ENCODE measurements around the gene TCFL5.

Gene TCFL5

GRCh38 chr20:62861726-62862336, at the start of gene TCFL5:
TSS of gene TCFL5 (minus strand) at chr20:62861822. CDS start at chr20:62861670, 152 bp downstream.
- DNase-seq (ENCODE audit: low spot score): peak; percentile 89

DNA sequence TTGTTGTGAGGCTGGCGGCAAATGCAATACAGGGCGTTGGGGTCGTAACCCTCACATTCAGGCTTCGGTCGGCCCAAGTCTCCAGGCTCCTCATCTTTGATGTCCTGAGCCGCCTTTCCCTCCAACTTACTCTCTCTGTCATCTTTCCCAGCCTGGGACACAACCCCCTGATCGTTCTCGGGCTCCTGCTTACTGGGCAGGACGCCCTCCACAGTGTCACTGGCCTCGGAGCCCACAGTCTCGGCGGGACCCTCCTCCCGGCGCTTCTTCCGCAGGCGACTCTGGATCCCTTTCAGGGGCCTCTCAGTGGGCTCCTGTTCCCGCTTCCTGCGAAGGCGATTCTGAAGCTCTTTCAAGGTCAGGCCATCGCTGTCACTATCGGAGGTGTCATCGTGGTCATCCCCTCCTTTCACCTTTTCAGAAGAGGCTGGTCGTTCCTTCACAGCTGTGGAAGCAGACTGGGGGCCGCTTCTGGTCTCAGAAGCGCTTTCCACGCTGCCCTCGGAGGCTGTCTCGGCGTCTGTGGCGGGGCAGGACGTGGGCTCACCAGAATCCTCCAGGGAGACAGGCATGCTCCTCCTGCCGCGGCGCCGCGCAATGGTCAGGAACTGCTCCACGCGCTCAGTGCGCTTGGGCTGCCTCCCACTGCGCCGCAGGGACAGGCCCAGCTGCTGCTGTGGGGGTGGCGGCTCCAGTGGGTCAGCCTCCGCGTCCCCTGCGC, 49.3 kb upstream of the TCFL5 start:
- DNase-seq (ENCODE audit: low spot score): no peak

DNA sequence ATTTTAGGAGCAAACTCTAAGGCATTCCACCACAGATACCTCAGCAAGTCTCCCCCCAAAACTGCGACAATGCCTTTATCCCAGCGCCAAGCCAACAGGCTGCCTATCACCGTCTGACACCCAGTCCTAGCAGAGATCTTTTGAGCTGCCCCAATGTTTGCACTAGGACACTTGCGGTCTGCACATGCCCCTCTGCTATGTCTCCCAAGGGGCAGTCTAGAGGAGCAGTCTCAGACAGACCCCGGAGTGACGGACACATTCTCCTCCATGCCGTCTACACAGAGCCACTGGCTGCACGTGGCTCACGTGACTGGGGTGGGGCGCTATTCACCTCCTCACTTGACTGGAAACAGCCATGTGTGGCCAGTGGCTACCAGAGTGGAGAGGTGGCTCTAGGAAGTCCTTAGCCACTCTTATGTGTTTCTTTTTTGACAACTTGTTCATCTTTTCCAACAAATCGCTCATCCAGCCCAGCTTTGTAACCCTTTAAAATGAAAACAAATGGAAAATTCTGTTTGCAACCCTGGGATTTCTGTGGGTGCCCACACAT, 48.7 kb upstream of the TCFL5 start:
- no peak for DNase-seq (ENCODE audit: low spot score)

- no peak for DNase-seq (ENCODE audit: low spot score)
Measured at GRCh38 chr20:62908971-62909791, 47.6 kb upstream of the TCFL5 start.

DNA sequence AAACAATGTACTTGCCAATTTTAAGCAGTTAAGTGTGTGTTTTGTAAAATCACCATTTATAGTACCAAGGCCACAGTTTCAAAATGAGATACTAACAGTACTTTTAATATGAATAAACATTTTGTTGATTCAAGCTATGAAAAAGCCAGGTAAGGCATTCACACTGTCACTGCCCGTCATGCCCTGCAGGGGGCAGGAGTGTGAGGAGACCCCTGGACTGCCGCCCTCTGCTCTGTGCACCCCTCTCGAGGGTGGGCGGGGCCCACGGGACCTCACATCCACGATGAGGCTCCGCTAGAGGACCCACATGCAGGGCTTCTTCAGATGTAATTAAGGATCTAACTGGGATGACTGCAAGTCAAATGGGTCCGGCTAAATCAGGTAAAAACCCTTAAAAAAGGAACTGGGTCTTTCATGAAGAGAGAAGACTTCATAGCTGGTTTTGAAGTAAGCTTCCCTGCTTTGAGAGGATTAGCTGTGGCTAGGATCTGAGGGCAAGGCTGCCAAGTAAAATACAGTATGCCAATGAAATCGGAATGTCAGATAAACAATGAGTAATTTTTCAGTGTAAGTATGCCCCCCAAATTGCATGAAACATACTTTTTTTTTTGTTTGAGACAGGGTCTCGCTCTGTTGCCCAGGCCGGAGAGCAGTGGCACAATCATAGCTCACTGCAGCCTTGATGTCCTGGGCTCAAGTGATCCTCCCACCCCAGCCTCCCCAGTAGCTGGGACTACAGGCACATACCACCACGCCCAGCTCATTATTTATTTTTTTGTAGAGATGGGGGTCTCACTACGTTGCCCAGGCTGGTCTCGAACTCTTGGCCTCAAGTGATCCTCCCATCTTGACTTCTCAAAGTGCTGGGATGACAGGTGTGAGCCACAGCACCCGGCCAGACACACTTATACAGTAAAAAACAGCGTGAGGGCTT, 46.0 kb upstream of the TCFL5 start:
- no peak for DNase-seq (ENCODE audit: low spot score)

DNA sequence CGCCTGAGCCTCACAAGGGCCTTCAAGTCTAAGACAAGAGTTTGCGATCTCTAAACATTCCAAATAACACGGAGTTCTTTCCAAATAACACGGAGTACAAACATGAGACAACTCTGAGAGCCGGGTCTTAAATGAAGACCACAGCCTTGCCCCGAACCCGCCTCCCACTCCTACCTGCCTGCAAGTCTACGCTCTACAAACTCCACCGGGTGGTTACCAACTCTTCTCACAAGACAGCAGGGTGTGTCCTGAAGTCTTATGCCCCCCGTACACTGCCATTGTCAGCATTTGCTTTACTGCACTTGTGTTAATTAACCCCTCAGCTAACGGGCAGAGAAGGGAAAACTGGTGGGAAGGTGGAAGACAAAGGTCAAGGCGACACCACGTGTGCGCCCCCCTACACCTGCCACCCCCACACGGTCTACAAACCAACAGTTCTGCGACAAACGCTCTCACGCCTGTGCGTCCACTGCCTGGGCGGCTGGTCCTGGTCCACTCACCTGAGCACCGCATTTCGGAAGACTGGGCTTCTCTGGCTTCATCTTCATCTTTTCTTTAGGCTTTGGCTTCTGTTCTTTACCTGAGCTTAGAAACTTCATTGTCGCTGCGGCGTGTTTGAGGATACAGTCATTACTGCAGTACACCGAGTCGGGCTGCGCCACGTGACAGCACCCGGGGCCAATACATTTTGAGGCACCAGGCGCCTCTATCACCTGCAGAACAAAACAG, 45.2 kb upstream of the TCFL5 start:
- no peak for DNase-seq (ENCODE audit: low spot score)

GRCh38 chr20:62906209-62906608, 44.6 kb upstream of the TCFL5 start:
- no peak for DNase-seq (ENCODE audit: low spot score)

DNA sequence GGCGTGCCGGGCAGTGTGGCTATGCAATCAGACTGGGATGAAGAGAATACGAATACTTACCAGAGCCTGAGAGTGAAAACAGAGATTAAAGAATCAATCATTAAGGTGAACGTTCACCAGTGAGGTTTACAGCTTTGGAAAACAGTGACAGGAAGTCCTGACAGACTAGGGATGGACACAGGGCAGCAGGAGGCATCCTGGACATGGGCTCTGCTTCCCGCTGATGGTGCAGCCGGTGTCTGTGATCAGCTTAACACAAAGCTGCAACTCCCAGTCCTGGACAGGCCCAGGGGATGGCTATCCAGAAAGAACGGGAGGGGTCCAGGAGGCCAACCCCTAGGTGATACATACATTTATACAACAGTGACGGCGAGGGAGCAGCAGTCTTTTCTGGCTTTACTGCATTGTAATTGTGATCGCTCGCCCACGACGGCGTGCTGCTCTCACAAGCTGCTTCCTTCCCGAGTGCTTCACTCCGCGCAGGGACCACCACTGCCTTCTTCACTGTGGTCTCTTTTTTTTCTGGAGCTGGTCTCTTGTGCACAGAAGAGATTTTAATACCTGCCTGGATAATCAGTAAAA, 44.0 kb upstream of the TCFL5 start:
- no peak for DNase-seq (ENCODE audit: low spot score)

DNA sequence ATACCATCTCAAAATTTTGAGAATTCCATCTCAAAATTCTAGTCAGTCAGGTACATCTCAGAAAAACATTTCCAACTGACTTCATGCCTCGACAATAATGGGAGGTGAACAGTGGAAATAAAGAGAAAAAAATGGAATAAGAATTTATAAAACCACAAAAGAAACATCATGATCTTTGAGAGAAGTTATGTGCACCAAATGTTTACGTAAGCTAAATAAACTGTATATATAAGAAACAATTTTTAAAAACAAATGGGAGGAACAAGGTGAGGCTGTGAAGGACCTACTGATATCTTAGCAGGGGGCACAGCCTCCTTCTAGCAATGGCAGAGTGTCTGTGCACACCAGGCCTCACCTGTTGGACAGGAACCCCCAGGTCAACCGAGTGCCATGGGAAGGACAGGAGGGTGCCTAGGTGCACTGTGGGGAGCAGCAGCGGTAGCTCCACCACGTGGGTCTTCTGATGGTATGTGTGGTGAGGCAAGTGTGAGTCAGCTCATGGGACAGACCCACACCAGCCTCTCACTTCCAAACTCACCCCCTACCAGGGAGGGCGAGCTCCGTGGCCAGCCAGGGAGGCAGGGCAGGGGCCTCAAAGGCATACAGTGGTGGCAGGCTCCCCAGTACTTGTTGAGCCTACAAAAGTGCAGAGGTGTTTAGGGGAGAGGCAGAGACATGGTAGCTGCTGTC, 41.4 kb upstream of the TCFL5 start:
- no peak for DNase-seq (ENCODE audit: low spot score)

GRCh38 chr20:62901891-62902290, 40.3 kb upstream of the TCFL5 start:
- no peak for DNase-seq (ENCODE audit: low spot score)

DNA sequence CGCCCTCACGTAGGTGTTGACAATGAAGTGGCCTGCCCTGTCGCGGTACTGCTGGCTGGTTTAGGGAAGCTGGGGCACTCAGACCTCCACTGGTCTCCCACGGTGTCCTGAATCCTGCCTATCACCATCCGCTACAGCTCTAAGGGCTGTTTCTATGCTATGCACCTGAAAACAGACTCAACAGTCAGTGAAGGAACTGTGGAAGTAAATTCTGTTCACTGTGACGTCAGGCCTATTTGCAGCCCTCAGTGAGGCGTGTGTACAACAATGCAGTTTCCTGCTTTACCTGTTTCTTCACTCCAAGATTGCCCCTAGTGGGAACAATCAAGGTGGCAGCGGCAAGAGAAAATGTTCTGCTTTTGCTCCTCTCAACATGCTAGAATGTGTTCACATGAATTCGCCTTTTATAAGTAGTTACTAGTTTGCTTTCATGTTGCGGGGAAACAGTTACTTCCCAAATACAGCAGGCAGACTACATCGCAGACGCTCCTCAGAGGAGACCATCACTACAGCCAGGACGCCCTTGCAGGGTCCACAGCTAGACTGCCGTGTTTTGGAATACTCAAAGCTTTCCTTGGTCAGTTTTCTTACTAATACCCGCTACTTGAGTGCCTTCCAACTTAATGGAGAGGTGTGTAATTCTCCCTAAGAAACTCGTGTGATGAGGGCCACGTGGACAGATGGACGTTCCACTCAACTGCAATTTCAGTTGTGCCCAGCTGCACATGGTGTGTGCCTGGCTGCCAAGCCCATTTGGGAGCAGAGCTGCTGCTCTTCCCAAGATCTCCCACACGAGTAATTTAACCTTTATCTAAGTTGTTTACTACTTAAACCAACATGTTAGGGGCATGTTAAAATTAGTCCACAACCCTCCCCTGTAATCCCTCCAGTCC, 39.3 kb upstream of the TCFL5 start:
- DNase-seq (ENCODE audit: low spot score): no peak

DNA sequence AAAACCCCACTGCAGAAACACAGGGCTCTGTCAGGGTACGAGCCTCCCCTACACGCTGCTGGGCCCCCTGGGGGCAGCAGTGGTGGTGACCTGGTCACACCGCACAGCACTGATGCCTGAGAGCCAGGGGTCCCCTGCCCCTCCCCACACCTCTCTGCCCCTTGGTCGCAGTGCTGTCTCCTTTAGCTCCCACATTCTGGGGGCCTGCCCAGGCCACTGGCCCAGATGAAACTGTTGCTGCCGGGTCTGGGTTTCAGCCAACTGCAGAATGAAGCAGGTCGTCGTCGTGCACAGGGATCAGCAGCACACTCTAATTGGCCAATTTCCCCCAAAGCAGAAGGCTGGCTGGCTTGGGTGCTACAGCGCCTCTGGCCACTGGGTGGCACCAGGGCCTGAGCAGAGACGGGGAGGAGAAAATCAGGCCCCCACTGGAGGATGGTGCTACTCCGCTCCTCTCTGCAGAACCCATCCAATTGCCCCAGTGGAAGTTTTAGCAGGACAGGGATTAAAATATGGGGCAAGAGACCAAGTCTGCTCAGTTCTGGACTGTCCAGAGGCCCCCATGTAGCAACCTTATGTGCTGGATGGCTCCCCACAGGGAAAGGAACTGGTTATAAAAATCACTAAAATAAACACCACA, 38.5 kb upstream of the TCFL5 start:
- peak; percentile 73 for DNase-seq (ENCODE audit: low spot score)

DNA sequence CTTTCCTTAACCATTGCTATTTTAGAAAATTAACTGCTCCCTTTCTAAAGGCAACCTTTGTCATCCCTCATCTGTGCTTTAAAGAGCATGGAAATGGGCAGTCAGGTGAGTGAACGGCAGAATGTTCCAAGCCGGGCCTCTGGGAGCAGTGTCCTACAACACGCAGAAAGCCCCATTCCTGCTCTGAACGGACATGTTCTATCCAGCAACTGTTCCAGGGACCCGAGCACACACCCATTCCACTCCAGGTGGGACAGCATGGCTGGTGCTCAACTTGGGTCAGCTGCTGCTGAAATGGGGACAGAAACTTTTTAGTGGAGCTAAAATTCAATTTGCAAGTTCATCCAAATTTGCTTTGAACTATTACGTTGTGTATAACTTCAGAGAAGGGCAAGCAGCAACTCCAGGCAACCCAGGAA, 38.0 kb upstream of the TCFL5 start:
- no peak for DNase-seq (ENCODE audit: low spot score)

DNA sequence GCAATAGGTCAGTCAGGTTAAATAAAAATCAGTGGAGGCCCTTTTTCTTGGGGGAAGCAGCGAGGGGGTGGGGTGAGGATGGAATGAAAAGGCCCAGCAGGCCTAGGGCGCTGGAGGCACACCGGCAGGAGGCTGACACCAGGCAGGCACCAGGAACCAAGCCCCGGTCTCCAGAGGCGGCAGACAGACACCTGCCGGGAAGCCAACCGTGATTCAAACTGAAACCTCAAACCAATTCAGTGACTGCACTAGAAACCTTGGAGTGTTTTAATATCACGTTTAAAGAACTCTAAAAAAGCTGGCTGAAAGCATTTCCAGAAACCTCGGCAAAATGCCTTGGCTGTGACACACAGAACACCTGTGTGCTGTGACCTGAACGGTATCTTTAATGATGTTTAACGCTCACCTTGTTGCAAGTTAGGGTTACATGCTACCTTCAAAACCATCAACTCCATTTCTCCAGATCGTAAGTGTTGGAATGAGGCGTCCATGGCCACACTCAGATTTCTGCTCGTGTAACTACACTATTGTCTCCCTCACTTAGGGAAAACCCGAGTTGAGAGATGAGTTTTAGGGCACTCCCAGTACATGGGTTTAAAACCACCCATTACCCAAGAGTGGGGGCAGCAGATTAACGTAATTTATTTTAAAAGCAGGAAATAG, 37.5 kb upstream of the TCFL5 start:
- DNase-seq (ENCODE audit: low spot score): no peak

DNA sequence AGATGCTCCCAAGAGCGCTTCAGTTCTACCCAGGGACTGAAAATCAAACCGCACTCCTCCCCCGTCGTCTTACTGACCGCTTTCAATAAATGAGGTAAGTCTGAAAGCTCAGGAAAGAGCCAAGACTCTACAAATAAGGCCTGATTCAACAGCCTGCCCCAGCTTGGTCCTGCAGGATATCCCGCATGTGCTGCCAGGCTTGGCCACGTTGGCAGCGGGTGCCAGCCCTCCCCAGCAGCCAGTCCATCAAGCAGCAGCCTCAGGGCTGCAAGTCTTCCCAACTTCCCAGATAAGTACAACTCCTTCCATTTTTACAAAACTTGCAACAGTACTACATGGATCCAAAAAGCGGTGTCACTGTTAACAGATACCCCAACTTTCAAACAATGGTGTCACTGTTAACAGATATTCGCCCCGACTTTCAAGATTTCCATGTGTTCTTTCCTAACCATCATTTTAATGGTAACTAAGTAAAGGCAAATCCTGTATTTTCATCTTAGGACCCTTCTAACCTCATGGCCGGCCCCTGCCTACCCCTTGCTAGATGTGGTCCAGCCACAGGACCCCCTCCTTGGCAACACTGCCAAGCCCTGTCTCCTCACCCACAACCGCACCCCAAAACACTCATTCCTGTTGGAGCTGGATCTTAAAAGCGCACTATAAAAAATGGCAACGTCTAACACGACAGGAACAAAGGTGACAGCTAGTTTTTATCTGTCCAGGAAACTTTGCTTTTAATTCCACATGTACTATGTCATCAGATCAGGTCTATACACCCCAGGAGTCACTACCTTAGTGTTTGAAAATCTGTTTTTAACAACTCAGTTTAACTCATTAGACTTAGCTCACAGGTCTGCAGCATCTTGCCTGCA, 36.7 kb upstream of the TCFL5 start:
- DNase-seq (ENCODE audit: low spot score): no peak

- DNase-seq (ENCODE audit: low spot score): no peak
Measured at GRCh38 chr20:62897666-62898065, 36.0 kb upstream of the TCFL5 start.

DNA sequence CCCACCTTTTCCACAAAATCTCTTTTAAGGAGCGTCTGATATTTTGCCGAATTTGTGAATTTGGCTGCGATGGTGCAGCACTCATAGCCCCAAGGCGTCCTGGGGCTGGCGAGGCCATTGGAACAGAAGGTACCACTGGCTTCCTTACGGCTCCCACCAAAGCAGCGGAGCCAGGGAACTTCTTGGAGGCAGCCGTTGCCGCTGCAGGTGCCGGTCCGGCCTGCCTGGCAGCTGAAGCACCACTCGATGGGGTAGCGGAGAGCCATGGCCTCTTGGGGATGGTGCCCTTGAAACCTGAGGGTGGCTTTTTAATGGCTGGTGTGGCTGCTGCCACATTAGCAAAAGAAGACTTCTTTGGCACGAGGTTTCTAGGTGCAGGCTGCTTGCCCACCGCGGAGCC, 34.9 kb upstream of the TCFL5 start:
- no peak for DNase-seq (ENCODE audit: low spot score)
